Measurements from ENCODE around the gene JPT1.

GRCh38 chr17:75087558-75088453 is 66.5 kb downstream of the JPT1 start, which contains the start of gene SLC16A5:
- TF ChIP-seq POLR2A (IDR thresholded peaks at IDR 0.05), result no peak
- TF ChIP-seq, protein P1, sequence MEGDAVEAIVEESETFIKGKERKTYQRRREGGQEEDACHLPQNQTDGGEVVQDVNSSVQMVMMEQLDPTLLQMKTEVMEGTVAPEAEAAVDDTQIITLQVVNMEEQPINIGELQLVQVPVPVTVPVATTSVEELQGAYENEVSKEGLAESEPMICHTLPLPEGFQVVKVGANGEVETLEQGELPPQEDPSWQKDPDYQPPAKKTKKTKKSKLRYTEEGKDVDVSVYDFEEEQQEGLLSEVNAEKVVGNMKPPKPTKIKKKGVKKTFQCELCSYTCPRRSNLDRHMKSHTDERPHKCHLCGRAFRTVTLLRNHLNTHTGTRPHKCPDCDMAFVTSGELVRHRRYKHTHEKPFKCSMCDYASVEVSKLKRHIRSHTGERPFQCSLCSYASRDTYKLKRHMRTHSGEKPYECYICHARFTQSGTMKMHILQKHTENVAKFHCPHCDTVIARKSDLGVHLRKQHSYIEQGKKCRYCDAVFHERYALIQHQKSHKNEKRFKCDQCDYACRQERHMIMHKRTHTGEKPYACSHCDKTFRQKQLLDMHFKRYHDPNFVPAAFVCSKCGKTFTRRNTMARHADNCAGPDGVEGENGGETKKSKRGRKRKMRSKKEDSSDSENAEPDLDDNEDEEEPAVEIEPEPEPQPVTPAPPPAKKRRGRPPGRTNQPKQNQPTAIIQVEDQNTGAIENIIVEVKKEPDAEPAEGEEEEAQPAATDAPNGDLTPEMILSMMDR (IDR thresholded peaks at IDR 0.05 in 8 of 11, conservative IDR thresholded peaks at IDR 0.05 in 3 of 11), result peak in 1 of 11 experiments; percentile 17

Data from spleen (tissue), 7 donors.